ENCODE measurements around the gene YOD1. TPM values are rescaled to one million over a fixed set of nuclear protein-coding genes. Genes with fewer than 3 reads are reported as not detected.

Gene YOD1
- total RNA-seq, 2 experiments from 2014 or later: 10.1 to 10.2 TPM

DNA sequence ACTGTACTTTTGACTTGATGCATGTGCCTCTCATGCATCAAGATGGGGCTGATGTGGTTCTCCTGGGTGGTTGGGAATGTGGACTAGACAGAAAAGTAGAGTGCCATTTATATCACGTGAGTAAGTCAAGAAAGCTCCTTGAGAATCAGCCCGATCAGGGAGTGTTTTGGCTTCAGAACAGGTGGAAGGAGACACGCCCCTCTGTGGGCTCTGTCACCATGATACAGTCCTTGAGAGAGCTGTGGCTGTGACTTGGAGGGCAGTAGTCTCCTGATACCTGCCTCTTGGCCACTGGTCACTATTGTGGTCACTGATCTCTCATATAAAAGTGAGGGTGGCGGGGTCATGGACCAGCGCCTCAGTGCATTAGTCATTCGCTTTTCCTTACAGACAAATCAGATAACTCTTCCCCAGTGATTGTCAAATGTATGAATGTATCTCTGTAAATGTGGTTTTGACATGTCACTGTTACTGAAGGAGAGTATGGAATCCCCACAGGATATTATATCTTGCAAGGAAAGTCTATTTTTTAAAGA lies 28.8 kb upstream of the YOD1 start:
- POLR2A ChIA-PET: interaction anchor here (0.5 to 1.1 kb wide), 2 partner anchors 103 to 242 kb away, joined by 3 to 4 read pairs; partner anchors contain the start of gene CD55
- ATAC-seq (ENCODE audit: low read depth) (no peak), DNase-seq (no peak)
- Mint-ChIP-seq H3K4me3 (no peak overlapping the region), H3K27me3 (peaks cover 22% of the 10 kb centered on the region), H3K4me1 (peaks cover 6% of the 10 kb centered on the region), H3K27ac (no peak overlapping the region), H3K36me3 (no peaks in the 10 kb centered on the region), H3K9me3 (no peaks in the 10 kb centered on the region)

- H3K4me1 Mint-ChIP-seq: peaks cover 1% of the 10 kb centered on the region
- no peak overlapping the region for H3K4me3 Mint-ChIP-seq
- H3K36me3 Mint-ChIP-seq: no peaks in the 10 kb centered on the region
- peaks cover 19% of the 10 kb centered on the region for H3K27me3 Mint-ChIP-seq
- no peaks in the 10 kb centered on the region for H3K9me3 Mint-ChIP-seq
- no peak for DNase-seq
- H3K27ac Mint-ChIP-seq: no peak overlapping the region
- POLR2A ChIA-PET: interaction anchor here (1.1 kb wide), 1 partner anchor 243 kb away, joined by 4 read pairs; the partner anchor contains the start of gene CD55
- no peak for ATAC-seq (ENCODE audit: low read depth)
These were observed 27.6 kb upstream of the YOD1 start for GRCh38 chr1:207078578-207079132.

DNA sequence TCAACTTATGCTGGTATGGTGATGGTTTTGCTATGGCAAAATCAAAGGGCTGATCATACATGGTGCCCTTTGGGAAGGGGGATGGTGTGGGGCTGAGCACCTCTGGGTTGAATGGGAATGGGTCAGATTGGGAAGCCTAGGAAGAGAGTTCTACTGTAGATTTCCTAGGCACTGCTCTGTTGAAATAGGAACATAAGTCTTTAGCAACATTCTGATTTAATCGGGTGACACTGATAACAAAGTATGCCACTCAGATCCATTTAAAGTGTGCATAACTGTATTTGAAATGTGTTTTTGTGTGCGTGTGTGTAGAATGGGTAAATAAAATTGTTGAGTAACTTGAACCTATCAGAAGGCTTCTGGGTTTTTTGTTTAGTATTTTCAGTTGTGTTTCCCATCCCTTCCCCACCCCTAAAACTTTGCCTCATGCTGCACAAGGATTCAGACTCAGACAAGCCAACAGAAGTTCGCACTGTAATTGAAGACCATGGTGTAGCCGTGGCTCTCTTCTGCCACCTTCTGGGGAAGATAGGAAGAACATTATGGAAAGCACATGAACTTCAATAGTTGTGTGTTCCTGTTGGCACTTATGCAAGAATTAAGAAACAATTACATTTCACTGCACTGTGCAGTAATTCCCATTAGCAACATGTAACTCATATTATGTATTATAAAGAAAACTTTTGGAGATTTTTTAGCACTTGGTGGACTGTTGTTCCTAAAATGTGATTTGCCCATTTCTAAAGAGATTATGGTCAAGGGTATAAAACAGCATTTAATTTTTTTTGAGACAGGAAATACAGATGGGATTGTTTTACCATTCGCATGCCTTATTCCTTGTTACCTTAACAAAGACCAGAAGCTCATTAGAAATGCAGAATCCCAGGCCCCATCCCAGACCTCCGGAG lies 26.7 kb upstream of the YOD1 start:
- H3K4me3 Mint-ChIP-seq: no peak overlapping the region
- no peak overlapping the region for H3K27ac Mint-ChIP-seq
- H3K9me3 Mint-ChIP-seq: no peaks in the 10 kb centered on the region
- DNase-seq: peak; percentile 45
- H3K36me3 Mint-ChIP-seq: peaks cover 3% of the 10 kb centered on the region
- H3K27me3 Mint-ChIP-seq: peaks cover 15% of the 10 kb centered on the region
- ATAC-seq (ENCODE audit: low read depth): peak; percentile 87
- POLR2A ChIA-PET: no interaction called here
- peaks cover 4% of the 10 kb centered on the region for H3K4me1 Mint-ChIP-seq

DNA sequence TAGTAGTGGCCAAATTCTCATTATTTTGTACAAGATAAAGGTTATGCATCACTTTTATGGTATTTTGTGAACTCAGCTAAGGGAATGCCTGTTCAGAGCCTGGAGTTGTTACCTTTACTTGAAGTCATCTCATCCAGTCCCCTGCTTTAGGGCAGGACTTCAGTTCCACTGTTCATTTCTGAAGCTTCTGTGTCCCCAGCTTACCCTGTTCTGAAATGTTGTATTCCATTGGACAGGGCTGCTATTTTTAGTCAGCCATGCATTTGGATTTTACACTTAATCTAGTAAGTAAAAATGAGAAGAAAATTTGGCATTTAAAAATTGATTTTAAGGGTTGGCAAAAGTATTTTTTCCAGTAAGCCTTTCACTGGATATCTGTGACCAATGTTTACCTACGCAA lies 26.0 kb upstream of the YOD1 start:
- Mint-ChIP-seq H3K4me3 (no peak overlapping the region), H3K9me3 (no peaks in the 10 kb centered on the region), H3K36me3 (peaks cover 3% of the 10 kb centered on the region), H3K27ac (no peak overlapping the region), H3K4me1 (peaks cover 8% of the 10 kb centered on the region), H3K27me3 (peaks cover 10% of the 10 kb centered on the region)
- ATAC-seq (ENCODE audit: low read depth) (no peak), DNase-seq (no peak)
- POLR2A ChIA-PET: no interaction called here

GRCh38 chr1:207076181-207076955 lies 25.4 kb upstream of the YOD1 start:
- H3K36me3 Mint-ChIP-seq: peaks cover 3% of the 10 kb centered on the region
- no peak overlapping the region for H3K4me3 Mint-ChIP-seq
- no peak overlapping the region for H3K27ac Mint-ChIP-seq
- DNase-seq (no peak), ATAC-seq (ENCODE audit: low read depth) (no peak)
- peaks cover 15% of the 10 kb centered on the region for H3K4me1 Mint-ChIP-seq
- H3K27me3 Mint-ChIP-seq: peaks cover 4% of the 10 kb centered on the region
- POLR2A ChIA-PET: interaction anchor here (1.3 kb wide), 1 partner anchor 26 kb away, joined by 5 read pairs; no protein-coding TSS in a partner anchor
- no peaks in the 10 kb centered on the region for H3K9me3 Mint-ChIP-seq

DNA sequence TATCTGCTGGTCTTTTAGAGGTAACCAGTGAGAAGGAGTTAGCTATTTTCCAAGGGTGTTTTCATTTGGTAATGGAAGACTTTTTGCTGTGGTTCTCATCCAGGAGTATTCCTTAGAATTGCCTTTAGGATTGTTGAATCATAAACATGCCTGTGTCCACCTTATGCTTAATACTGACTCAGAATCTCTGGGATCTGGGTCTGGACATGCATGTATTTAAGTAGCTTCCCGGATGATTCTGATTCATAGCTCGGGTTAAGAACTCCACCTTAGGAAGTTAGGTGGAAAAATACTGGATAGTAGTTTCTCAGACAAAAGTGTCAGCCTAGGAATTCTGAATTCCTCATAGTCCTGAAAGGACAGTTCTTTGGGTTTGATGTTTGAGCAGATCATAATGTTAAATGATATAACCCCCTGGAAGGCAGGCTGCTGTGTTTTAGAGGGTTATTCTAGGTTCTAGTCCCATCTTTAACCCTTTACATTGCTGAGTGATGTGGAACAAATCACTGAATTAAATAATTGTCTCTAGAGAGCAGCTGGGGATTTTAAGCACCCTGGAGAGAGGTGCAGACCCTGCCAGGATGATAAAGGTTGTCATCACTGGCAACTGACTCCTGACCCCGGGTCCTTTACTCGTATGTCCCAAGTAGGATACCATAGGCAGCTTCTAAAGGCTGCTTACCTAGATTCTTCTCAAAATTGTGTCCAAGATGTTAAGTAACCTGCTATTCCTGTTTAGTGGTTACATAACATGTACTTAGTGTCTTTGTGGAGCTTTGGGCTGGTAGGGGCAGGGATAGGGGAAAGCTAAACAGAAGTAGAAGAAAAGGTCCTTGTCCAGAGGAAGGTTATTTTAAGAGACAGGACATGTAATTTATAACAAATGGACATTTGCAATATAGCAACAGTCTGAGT lies 23.2 kb upstream of the YOD1 start:
- Mint-ChIP-seq H3K4me1 (peaks cover 34% of the 10 kb centered on the region), H3K9me3 (no peaks in the 10 kb centered on the region), H3K36me3 (peaks cover 5% of the 10 kb centered on the region), H3K4me3 (no peak overlapping the region), H3K27ac (no peak overlapping the region), H3K27me3 (peaks cover 2% of the 10 kb centered on the region)
- no peak for DNase-seq
- ATAC-seq (ENCODE audit: low read depth): no peak
- POLR2A ChIA-PET: no interaction called here

DNA sequence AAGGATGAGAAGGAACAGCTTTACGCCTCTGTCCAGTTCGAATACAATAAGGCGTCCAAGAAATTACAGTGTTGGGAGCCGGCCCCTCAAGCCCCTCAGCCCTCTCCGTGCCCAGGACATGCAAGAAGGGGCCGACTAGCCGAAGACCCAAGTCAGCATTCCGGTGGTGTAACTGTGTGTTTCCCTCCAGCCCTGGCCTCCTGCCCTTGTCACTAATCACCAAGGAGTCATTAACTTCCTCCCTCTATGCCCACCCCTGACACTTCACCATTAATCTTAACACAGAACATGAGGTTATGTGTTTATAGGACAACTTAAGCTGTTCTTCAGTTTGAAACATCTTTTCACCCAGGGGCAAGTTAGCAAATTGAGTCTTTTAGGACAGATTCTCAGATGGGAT lies 21.2 kb upstream of the YOD1 start:
- Mint-ChIP-seq H3K4me3 (no peak overlapping the region), H3K9me3 (no peaks in the 10 kb centered on the region), H3K27me3 (peaks cover 2% of the 10 kb centered on the region), H3K4me1 (peaks cover 41% of the 10 kb centered on the region), H3K27ac (peak overlapping the region; percentile 15), H3K36me3 (peaks cover 10% of the 10 kb centered on the region)
- POLR2A ChIA-PET: interaction anchor here (1.6 kb wide), 1 partner anchor 19 kb away, joined by 8 read pairs; the partner anchor contains the start of gene PFKFB2
- DNase-seq: no peak
- no peak for ATAC-seq (ENCODE audit: low read depth)

DNA sequence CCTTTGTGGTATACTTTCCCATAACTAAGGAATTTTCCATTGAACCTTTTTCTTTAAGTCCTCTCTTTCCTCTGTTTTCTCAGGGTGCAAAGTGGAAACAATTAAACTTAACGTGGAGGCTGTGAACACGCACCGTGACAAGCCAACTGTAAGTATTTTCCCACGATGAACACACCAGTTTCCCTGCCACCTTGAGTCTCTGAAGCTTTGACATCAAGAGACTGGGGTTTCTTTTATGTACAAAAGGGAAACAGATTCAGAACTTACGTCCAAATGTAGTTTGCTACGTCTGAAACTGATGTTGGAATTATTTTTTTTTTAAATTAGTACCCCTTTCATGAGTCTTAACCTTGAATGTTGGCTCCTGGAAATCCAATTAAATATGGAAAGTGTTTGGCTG lies 20.4 kb upstream of the YOD1 start:
- Mint-ChIP-seq H3K4me3 (peak overlapping the region; percentile 70), H3K27me3 (peaks cover 2% of the 10 kb centered on the region), H3K36me3 (peaks cover 10% of the 10 kb centered on the region), H3K4me1 (peaks cover 41% of the 10 kb centered on the region), H3K9me3 (no peaks in the 10 kb centered on the region), H3K27ac (peak overlapping the region; percentile 85)
- DNase-seq: no peak
- POLR2A ChIA-PET: interaction anchor here (0.7 to 1.6 kb wide), 5 partner anchors 14 to 265 kb away, joined by 3 to 8 read pairs (median 5); partner anchors contain the start of genes CD55 and PFKFB2
- no peak for ATAC-seq (ENCODE audit: low read depth)

DNA sequence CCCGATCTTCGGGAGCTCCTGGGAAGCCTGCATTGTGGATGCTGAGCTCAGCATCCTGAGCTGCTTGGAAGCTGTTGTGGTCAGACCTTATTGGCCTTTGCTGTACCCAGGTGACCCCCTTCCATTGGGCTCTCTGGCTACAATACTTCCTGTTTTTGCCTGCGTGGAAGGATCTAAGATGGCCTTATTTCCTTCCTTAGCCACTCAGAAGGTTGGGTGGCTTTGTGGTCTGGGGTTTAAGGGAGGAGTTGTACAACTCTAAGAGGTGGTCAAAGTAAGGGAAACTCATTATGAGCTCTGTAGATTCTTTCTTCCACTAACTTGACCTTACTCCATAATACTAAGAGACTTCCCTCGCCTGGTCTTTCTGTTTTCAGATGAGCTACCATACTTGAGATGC lies 19.8 kb upstream of the YOD1 start:
- Mint-ChIP-seq H3K4me1 (peaks cover 41% of the 10 kb centered on the region), H3K27me3 (peaks cover 2% of the 10 kb centered on the region), H3K36me3 (peaks cover 10% of the 10 kb centered on the region), H3K9me3 (no peaks in the 10 kb centered on the region), H3K4me3 (peak overlapping the region; percentile 70), H3K27ac (peak overlapping the region; percentile 85)
- ATAC-seq (ENCODE audit: low read depth) (peak; percentile 73), DNase-seq (no peak)
- POLR2A ChIA-PET: interaction anchor here (0.7 to 2.2 kb wide), 6 partner anchors 13 to 266 kb away, joined by 3 to 16 read pairs (median 5); partner anchors contain the start of genes CD55 and PFKFB2

GRCh38 chr1:207069858-207070506 lies 19.0 kb upstream of the YOD1 start:
- H3K4me3 Mint-ChIP-seq: peak overlapping the region; percentile 57
- H3K36me3 Mint-ChIP-seq: peaks cover 13% of the 10 kb centered on the region
- H3K27me3 Mint-ChIP-seq: peaks cover 2% of the 10 kb centered on the region
- H3K4me1 Mint-ChIP-seq: peaks cover 41% of the 10 kb centered on the region
- ATAC-seq (ENCODE audit: low read depth): no peak
- peak overlapping the region; percentile 90 for H3K27ac Mint-ChIP-seq
- DNase-seq: no peak
- H3K9me3 Mint-ChIP-seq: no peaks in the 10 kb centered on the region
- POLR2A ChIA-PET: interaction anchor here (1.3 to 2.2 kb wide), 3 partner anchors 17 to 267 kb away, joined by 5 to 16 read pairs (median 5); partner anchors contain the start of genes CD55 and PFKFB2

DNA sequence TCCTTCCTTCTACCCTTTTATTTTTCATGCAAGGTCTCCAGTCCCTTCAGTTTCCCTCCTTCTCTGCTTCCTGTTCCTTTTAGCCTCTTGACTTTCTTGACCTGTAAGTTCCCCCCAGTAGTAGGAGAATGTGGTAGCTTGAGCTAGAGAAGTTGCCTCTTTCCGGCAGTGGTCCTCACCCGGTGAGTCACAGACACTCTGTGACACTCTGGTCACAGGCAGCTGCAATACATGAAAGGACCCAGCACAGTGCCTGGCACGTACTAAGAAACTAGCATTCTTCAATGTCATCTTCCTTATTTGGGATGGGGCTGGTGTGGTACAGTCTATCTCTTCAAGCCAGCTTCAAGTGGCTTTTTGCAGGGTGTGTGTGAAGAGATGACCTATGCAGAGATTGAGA lies 18.1 kb upstream of the YOD1 start:
- Mint-ChIP-seq H3K36me3 (peaks cover 13% of the 10 kb centered on the region), H3K27me3 (peaks cover 2% of the 10 kb centered on the region), H3K9me3 (no peaks in the 10 kb centered on the region), H3K4me1 (peaks cover 41% of the 10 kb centered on the region), H3K27ac (peak overlapping the region; percentile 90), H3K4me3 (peak overlapping the region; percentile 47)
- no peak for DNase-seq
- peak; percentile 69 for ATAC-seq (ENCODE audit: low read depth)
- POLR2A ChIA-PET: interaction anchor here (0.7 to 2.2 kb wide), 3 partner anchors 16 to 253 kb away, joined by 3 to 16 read pairs (median 4); partner anchors contain the start of genes CD55 and PFKFB2
